SHP77 treated with DMSO at 0.1 percent for 48 hours (cell line): Measurements from ENCODE around the gene FAM162A.
"Not testable (repeated sequence)": the region's sequence is repeated elsewhere in the genome, so short reads cannot be mapped to it uniquely, and the experiment has no call there.

Experiments
- DNase-seq: peaks from one replicate; lab custom pipeline; 2025; lab: John Stamatoyannopoulos, UW

The FAM162A gene

GRCh38 chr3:122416966-122417365, 33.0 kb downstream of the FAM162A start:
- no peak for DNase-seq

DNA sequence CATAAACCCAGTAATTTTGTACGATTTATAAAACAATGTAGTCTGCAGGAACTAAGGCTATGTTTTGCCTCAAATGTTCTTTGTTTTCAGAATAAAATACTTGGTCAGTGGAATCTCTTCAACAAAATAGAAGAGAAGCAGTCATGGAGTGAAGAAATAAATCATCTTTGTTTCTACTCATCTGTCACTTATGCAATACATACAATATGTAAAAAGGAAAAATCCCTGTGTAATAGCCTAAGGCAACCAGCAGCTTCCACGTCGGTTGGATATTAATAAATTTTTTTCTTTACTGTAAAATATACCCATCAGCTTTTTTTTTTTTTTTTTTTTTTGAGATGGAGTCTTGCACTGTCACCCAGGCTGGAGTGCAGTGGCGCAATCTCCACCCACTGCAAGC, 37.1 kb downstream of the FAM162A start:
- DNase-seq, result no peak

DNA sequence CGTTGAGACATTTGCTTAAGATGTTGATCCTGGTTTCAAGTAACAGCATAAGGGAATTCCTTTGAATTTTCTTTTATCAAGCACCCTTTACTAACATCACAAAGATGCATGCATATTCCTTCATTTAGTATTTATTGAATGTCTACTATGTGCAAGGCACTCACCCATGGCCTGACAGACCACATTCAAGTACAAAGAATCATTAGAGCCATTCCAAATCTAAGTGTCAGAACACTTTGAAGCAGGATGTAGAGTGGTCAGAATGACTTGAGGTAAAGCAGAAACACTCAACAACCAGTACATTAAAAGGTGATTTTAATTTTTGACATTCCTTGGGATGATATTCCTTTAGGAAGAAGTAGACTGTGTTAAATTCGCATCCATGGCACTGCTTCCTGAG, 37.9 kb downstream of the FAM162A start:
- no peak for DNase-seq

- no peak for DNase-seq
Observed at GRCh38 chr3:122427857-122428471, 44.0 kb downstream of the FAM162A start.

DNA sequence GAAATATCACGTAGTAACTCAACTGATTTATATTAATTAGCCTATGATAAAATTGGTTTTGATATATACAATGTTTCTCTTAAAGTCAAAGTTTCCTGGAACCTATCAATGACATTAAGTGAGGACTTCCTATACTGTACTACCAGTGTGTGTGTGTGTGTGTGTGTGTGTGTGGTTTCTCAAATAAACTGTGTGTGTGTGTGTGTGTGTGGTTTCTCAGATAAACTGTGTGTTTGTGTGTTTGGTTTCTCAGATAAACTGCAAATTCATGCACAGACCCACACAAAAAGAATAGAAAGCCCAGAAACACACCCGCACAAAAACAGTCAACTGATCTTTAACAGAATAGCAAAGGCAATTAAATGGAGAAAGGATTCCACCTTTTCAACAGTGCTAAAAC, 46.4 kb downstream of the FAM162A start:
- no peak for DNase-seq

DNA sequence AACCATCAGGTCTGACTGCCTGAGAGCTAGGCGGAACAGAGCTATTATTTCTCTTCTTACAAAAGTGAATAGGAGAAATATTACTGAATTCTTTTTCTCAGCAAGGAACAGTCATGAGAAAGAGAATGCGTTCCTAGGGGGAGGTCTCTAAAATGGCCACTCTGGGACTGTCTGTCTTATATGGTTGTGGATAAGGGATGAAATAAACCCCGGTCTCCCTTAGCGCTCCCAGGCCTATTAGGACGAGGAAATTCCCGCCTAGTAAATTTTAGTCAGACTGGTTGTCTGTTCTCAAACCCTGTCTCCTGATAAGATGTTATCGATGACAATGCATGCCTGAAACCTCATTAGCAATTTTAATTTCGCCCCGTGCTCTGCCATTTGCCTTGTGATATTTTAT, 52.0 kb downstream of the FAM162A start:
- no peak for DNase-seq

GRCh38 chr3:122443090-122443489, 59.1 kb downstream of the FAM162A start:
- no peak for DNase-seq

GRCh38 chr3:122443762-122444490, 59.9 kb downstream of the FAM162A start:
- DNase-seq, result not testable (repeated sequence)

DNA sequence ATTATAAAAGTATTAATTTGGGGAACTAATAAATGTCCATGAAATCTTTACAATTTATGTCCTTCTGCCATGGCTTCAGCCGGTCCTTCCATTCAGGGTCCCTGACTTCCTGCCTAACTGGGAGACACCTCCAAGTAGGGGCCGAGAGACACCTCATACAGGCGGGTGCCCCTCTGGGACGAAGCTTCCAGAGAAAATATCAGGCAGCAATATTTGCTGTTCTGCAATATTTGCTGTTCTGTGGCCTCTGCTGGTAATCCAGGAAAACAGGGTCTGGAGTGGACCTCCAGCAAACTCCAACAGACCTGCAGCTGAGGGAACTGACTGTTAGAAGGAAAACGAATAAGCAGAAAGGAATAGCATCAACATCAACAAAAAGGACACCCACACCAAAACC, 60.5 kb downstream of the FAM162A start:
- not testable (repeated sequence) for DNase-seq

- DNase-seq, result not testable (repeated sequence)
Observed at GRCh38 chr3:122448218-122448617, 64.2 kb downstream of the FAM162A start.

GRCh38 chr3:122451371-122451770, 67.4 kb downstream of the FAM162A start:
- DNase-seq, result no peak

DNA sequence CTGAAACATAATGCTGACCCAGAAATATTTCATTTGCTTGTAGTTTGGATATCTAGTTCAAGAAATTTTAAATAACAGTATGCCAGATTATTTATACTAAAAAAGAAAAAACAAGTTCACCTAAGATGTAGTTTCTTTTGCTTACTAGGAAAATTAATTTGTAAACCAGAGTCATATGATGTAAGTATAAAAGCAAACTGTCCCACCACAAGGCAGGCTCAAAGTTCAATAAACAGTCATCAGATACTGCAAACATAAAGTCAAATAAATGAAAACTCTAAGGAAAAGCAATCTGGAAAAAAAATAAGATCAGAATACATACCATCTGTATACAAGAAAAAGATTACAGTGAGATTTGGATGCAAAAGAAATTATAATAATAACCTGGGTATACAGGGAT, 72.1 kb downstream of the FAM162A start:
- DNase-seq, result no peak

GRCh38 chr3:122457706-122458105, 73.7 kb downstream of the FAM162A start:
- DNase-seq, result no peak

DNA sequence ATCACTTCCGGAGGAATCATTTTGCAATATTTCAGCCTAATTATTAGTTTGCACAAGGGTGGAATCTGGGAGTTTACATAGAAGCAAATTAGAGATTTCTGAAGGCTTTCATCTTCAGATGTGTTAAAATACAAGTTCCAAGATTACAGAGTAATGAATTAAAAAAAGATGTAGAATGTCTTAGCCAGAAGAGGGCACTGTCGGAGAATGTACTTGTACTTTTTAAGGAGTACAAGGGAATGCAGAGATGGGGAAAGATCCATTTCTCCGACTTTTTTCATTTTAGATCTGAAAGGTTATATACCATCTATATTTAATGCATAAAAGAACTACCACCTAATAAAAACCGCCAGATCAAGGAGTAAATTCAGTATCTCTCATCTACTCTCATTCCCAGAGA, 75.0 kb downstream of the FAM162A start:
- DNase-seq, result no peak

- no peak for DNase-seq
Observed at GRCh38 chr3:122461806-122462205, 77.8 kb downstream of the FAM162A start.
